ENCODE measurements around the gene LDAH. TPM values are rescaled to one million over a fixed set of nuclear protein-coding genes. Genes with fewer than 3 reads are reported as not detected.

Gene LDAH
- total RNA-seq = 23.5 TPM

GRCh38 chr2:20822535-20823490, at the start of gene LDAH:
LDAH (minus strand) TSS chr2:20823101; CDS start chr2:20801463, 21,638 bp downstream.

DNA sequence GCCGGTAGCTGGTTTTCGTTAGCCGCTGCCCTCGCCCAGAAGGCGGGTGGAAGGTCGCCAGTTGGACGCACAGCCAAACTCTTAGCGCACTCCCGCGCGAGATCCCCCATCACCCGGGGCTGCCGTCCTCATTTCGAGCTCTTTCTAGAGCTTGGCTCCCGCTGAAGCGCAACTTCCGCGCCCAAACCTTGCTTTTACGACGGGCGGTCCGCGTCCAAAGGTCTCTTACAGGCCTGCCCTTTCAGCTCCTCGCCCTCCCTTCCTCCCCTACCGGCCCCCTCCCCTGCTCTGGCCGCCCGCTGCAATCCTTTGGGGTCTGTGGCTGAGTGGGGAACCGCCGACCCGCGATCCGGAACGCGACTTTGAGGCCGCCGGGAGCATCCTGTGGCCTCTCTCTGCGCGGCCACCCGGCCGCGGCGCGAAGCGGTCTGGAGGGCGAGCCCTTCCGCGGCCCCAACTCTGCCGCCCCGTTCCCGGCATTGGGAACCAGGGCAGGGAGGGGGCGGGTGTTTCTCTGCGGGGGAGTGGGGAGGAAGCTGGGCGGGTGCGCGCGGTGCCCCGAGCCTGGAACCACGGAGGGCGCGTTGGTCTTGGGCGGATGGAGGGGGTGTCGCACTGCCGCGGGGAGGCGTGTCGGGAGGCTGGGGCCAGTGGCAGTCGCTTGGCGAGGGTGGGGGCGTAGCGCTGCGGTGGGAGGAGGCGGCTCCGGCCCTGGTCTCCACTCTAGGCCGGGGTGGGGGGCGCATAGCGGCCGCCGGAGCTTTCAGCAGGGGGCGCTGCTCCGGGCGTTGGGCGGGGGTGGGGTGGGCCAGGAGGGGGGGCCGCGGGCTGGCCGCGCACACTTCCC, 156.4 kb downstream of the LDAH start, which contains the start of gene GDF7:
Gene GDF7 (plus strand): TSS at position 841 of the 847 bp plus-strand sequence. CDS start 96 bp downstream, outside the sequence.

GRCh38 chr2:20650877-20651730, 171.8 kb downstream of the LDAH start, which contains the start of gene HS1BP3:
HS1BP3 (minus strand) TSS chr2:20651098; CDS start chr2:20651063, 35 bp downstream.

Other genes with a start within 250 kb of the LDAH start
- gene HS1BP3, start 172.0 kb downstream of the LDAH start, total RNA-seq = 17.5 TPM
- 0.31 TPM for gene GDF7, start 156.0 kb downstream of the LDAH start, total RNA-seq
- 0.94 TPM for gene APOB, start 221.0 kb upstream of the LDAH start, total RNA-seq

Data from parietal lobe (tissue), 1 donor.